Right lobe of liver (tissue), 6 donors: ENCODE measurements around the gene XPOT. TPM values are rescaled to one million over a fixed set of nuclear protein-coding genes. Genes with fewer than 3 reads are reported as not detected.

Experiments
- ATAC-seq, 4 donors: fragments of 200-7000 bp; cut with Tn5 transposase; one replicate each; pipeline ENCODE4 v1.9.1; 2020; ENCODE audit warnings: mild to moderate bottlenecking in 4 of 4, moderate library complexity in 4 of 4
- DNase-seq, 3 donors: peaks; one replicate each; pipeline ENCODE4 v3.0.0-alpha.2; 2020
- H3K27ac ChIP-seq, 3 donors: fragments of 200-600 bp; one replicate each; pipeline ENCODE4 v1.8.0; 2022
- H3K27me3 ChIP-seq, 2 donors: fragments of 200-600 bp; one replicate each; pipeline ENCODE4 v1.8.0; 2022
- H3K36me3 ChIP-seq, 4 donors: fragments of 200-600 bp; sonication (generic) in 1 of 4; one replicate each; pipeline versions ENCODE4 v1.5.1 to v1.8.0; 2017 to 2022; ENCODE audit warnings: control low read depth in 1 of 4
- H3K4me1 ChIP-seq, 4 donors: fragments of 200-600 bp; sonication (generic) in 1 of 4; one replicate each; pipeline versions ENCODE4 v1.5.1 to v1.8.0; 2017 to 2022; ENCODE audit warnings: control low read depth in 1 of 4
- H3K4me3 ChIP-seq, 3 donors: fragments of 200-600 bp; one replicate each; pipeline ENCODE4 v1.8.0; 2022
- H3K9me3 ChIP-seq, 4 donors: fragments of 200-600 bp; sonication (generic) in 1 of 4; one replicate each; pipeline versions ENCODE4 v1.5.1 to v1.8.0; 2017 to 2022; ENCODE audit warnings: control low read depth in 1 of 4
- CTCF ChIP-seq, 4 donors: fragments of 200-600 bp in 3 of 4; fragments of 450-650 bp in 1 of 4; IDR thresholded peaks; one replicate each; pipeline versions ENCODE4 v1.5.1 to v1.8.0; 2016 to 2022; ENCODE audit warnings: antibody characterized with exemption in 4 of 4, mild to moderate bottlenecking in 2 of 4
- POLR2A ChIP-seq: fragments of 450-650 bp; IDR thresholded peaks from one replicate; pipeline ENCODE4 v1.6.1; 2017; ENCODE audit warnings: antibody characterized with exemption, mild to moderate bottlenecking
- WGBS: methylation state at CpG from one replicate; pipeline ENCODE4 v1.1.6; 2018; ENCODE audit warnings: low coverage, low lambda C conversion rate; ENCODE audit not compliant: insufficient coverage; ENCODE audit errors: missing lambda C conversion rate; 5-methylcytosine and 5-hydroxymethylcytosine counted together
- intact Hi-C, 2 donors: fragments of 100-400 bp; cut with DNase I; formaldehyde crosslinking; loops; one replicate each; pipeline versions ENCODE4 v1.11.2 to v1.14.1; 2022
- total RNA-seq, 6 experiments: library from RNA; depleted of rRNA in 2 of 6; stranded (reverse); fragments of >200 nt in 2 of 6; fragmentation: NEBNext Ultra II Directional in 3 of 6; extraction: Animal tissue kit (Norgen Biotek cat#: 25700) in 3 of 6; gene quantifications; one replicate each; pipeline versions ENCODE4 v1.1.0 to v1.2.4, GENCODE V29; 2016 to 2023
- donor health status: DM: no; HTN: yes; CAD: no.
- donor health status: DM: no; HTN: no; CAD: no.
- donor health status: DM: no; HTN: no; CAD: no.
- donor health status: DM: no; HTN: yes; CAD: no.
- donor health status: DM: no; HTN: yes; CAD: no.

XPOT gene
- total RNA-seq, 6 experiments from 2014 or later = 27.3 to 43.9 (median 34.0) TPM

- intact Hi-C loops = no loop called here
- WGBS = 83% methylated on average over 1 of the region's 1 CpG
- Histone ChIP-seq H3K27me3 (no peaks in the 10 kb centered on the region), H3K9me3 (peaks cover 0 to 2% (median 0%) of the 10 kb centered on the region in 4 donors), H3K27ac (no peak overlapping the region), H3K4me3 (no peak overlapping the region), H3K4me1 (no peaks in the 10 kb centered on the region), H3K36me3 (peaks cover 0 to 34% (median 8%) of the 10 kb centered on the region in 4 donors)
- TF ChIP-seq POLR2A (no peak), CTCF (IDR thresholded peaks at IDR 0.05) (no peak)
- no peak for DNase-seq
- no peak for ATAC-seq
These were observed 76.0 kb downstream of the XPOT start for GRCh38 chr12:64480148-64480547.

GRCh38 chr12:64486657-64487056 is 82.5 kb downstream of the XPOT start:
- Histone ChIP-seq H3K27me3 (no peaks in the 10 kb centered on the region), H3K36me3 (peaks cover 0 to 71% (median 18%) of the 10 kb centered on the region in 4 donors), H3K27ac (no peak overlapping the region), H3K9me3 (no peaks in the 10 kb centered on the region), H3K4me3 (no peak overlapping the region), H3K4me1 (no peaks in the 10 kb centered on the region)
- TF ChIP-seq POLR2A (no peak), CTCF (IDR thresholded peaks at IDR 0.05) (no peak)
- DNase-seq (no peak), ATAC-seq (no peak)
- intact Hi-C loops = no loop called here
- WGBS = 96% methylated on average over 3 of the region's 3 CpGs

- H3K9me3 ChIP-seq = no peaks in the 10 kb centered on the region
- no peaks in the 10 kb centered on the region for H3K27me3 ChIP-seq
- TF ChIP-seq POLR2A (no peak), CTCF (IDR thresholded peaks at IDR 0.05) (no peak)
- no peak for DNase-seq
- no peak overlapping the region for H3K4me3 ChIP-seq
- intact Hi-C loops = no loop called here
- ATAC-seq = no peak
- H3K27ac ChIP-seq = no peak overlapping the region
- peaks cover 0 to 73% (median 23%) of the 10 kb centered on the region in 4 donors for H3K36me3 ChIP-seq
- H3K4me1 ChIP-seq = no peaks in the 10 kb centered on the region
- WGBS = 58% methylated on average over 1 of the region's 1 CpG
These were observed 87.5 kb downstream of the XPOT start for GRCh38 chr12:64491718-64492117.

- 85% methylated on average over 2 of the region's 3 CpGs for WGBS
- DNase-seq (no peak), ATAC-seq (no peak)
- Histone ChIP-seq H3K4me1 (no peaks in the 10 kb centered on the region), H3K4me3 (no peak overlapping the region), H3K27ac (no peak overlapping the region), H3K9me3 (no peaks in the 10 kb centered on the region), H3K27me3 (no peaks in the 10 kb centered on the region), H3K36me3 (peaks cover 0 to 82% (median 29%) of the 10 kb centered on the region in 4 donors)
- TF ChIP-seq CTCF (IDR thresholded peaks at IDR 0.05) = no peak
- no peak for TF ChIP-seq POLR2A
- intact Hi-C loops = no loop called here
These were observed 89.3 kb downstream of the XPOT start for GRCh38 chr12:64493513-64493912.
